K562 (cell line): Measurements from ENCODE around the gene MTMR12. TPM values are rescaled to one million over a fixed set of nuclear protein-coding genes. Genes with fewer than 3 reads are reported as not detected.

Experiments used
- CBX3 ChIP-seq, 2 experiments: IDR thresholded peaks; 1 replicate in 1 of 2; 2 replicates in 1 of 2; pipeline ENCODE4 v1.6.1; 2012; ENCODE audit warnings: inconsistent platforms in 2 of 2, low read length in 2 of 2, borderline replicate concordance in 1 of 2, control low read depth in 1 of 2
- FOS ChIP-seq: IDR thresholded peaks from 3 replicates; pipeline ENCODE4 v1.6.1; 2011; ENCODE audit not compliant: insufficient read length; ENCODE audit errors: extremely low read depth
- HNRNPUL1 ChIP-seq: fragments of 200-400 bp; formaldehyde crosslinking; IDR thresholded peaks from 2 replicates; pipeline ENCODE4 v1.6.1; 2017; ENCODE audit warnings: low read length
- L3MBTL2 ChIP-seq: fragments of 450-650 bp; IDR thresholded peaks from 2 replicates; pipeline ENCODE4 v1.6.1; 2016; ENCODE audit warnings: mild to moderate bottlenecking, moderate library complexity
- MGA ChIP-seq: fragments of 450-650 bp; IDR thresholded peaks from 2 replicates; pipeline ENCODE4 v1.6.1; 2016; ENCODE audit warnings: mild to moderate bottlenecking, moderate library complexity
- TEAD4 ChIP-seq, 2 experiments: sonication (generic) in 1 of 2; formaldehyde crosslinking in 1 of 2; IDR thresholded peaks; 2 replicates each; pipeline versions ENCODE4 v1.6.1 to v1.8.0; 2012 to 2022; ENCODE audit warnings: borderline replicate concordance in 1 of 2, inconsistent platforms in 1 of 2, low read length in 1 of 2, mild to moderate bottlenecking in 1 of 2, missing genetic modification reagents in 1 of 2
- polyA plus RNA-seq, 8 experiments: library from polyadenylated mRNA; depleted of rRNA in 4 of 8; stranded (reverse) in 5 of 8; unstranded in 3 of 8; fragments of >200 nt; fragmentation: Nextera tagmentation in 2 of 8; fragmentation: Illumina TruSeq in 1 of 8; extraction: Ambion mirVana in 2 of 8; extraction: Trizol in 1 of 8; gene quantifications; 2 replicates each; pipeline versions ENCODE4 v1.2.1 to v1.2.3, GENCODE V29; 2011 to 2014; ENCODE audit warnings: inconsistent platforms in 1 of 8, missing spikeins in 1 of 8
- total RNA-seq, 7 experiments: library from RNA; depleted of rRNA in 6 of 7; stranded (reverse); fragments of >200 nt in 6 of 7; fragmentation: Illumina TruSeq in 2 of 7; extraction: Trizol in 2 of 7; gene quantifications; 2 replicates each; pipeline versions ENCODE4 v1.2.1 to v1.2.3, GENCODE V29; 2011 to 2021; ENCODE audit warnings: low replicate concordance in 1 of 7

Gene MTMR12
- total and polyA plus RNA-seq, 9 of the 15 experiments (the other 6 are each of a cell fraction or from before 2014, with no cell fraction given): 4.0 to 28.7 (median 17.1) TPM

- TF ChIP-seq MGA: peak; percentile 75
- 0 out of 2 replicates have a peak, but pooled peaks have one; percentile 9 for TF ChIP-seq TEAD4 (IDR thresholded peaks at IDR 0.05; ENCODE audit: low read length)
- TF ChIP-seq TEAD4 (CRISPR knock-in tag; IDR thresholded peaks at IDR 0.05; ENCODE audit: borderline replicate concordance): no peak
- peak in 1 of 2 experiments; percentile 21; a peak in 1 of 3 replicates for TF ChIP-seq CBX3 (IDR thresholded peaks at IDR 0.05; ENCODE audit: borderline replicate concordance in 1 of 2, low read length in 2 of 2)
- peak; percentile 87 for TF ChIP-seq L3MBTL2
- no peak for TF ChIP-seq FOS
- TF ChIP-seq HNRNPUL1: no peak
Measured at GRCh38 chr5:32311404-32312196, 1.1 kb downstream of the MTMR12 start (continued).
